Omental fat pad (tissue), 4 donors: ENCODE measurements around the gene HPS4. TPM values are rescaled to one million over a fixed set of nuclear protein-coding genes. Genes with fewer than 3 reads are reported as not detected.

Source experiments
- ATAC-seq: fragments of 150-250 bp; one replicate; pipeline ENCODE4 v1.9.1; 2016; ENCODE audit warnings: mild to moderate bottlenecking, moderate library complexity; ENCODE audit not compliant: low FRiP score
- DNase-seq: peaks from one replicate; pipeline ENCODE4 v3.0.0-alpha.2; 2019; ENCODE audit warnings: low spot score
- CTCF ChIP-seq, 3 donors: fragments of 450-650 bp; IDR thresholded peaks; one replicate each; pipeline ENCODE4 v1.5.1; 2016 to 2017; ENCODE audit warnings: antibody characterized with exemption in 3 of 3, mild to moderate bottlenecking in 3 of 3, moderate library complexity in 2 of 3
- total RNA-seq, 4 donors: library from RNA; depleted of rRNA; stranded (reverse); fragments of >200 nt; gene quantifications; one replicate each; pipeline ENCODE4 v1.1.0, GENCODE V29; 2016

Gene HPS4
- total RNA-seq, 4 donors from 2014 or later, result 14.3 to 40.5 (median 24.2) TPM

- DNase-seq (no peak), ATAC-seq (no peak)
- no peak for TF ChIP-seq CTCF (IDR thresholded peaks at IDR 0.05)
Measured at GRCh38 chr22:26479792-26480610, 3.6 kb downstream of the HPS4 start.

GRCh38 chr22:26479043-26479791 is 4.4 kb downstream of the HPS4 start:
- no peak for ATAC-seq
- no peak for DNase-seq
- no peak for TF ChIP-seq CTCF (IDR thresholded peaks at IDR 0.05)

- ATAC-seq, result no peak
- TF ChIP-seq CTCF (IDR thresholded peaks at IDR 0.05), result no peak
- no peak for DNase-seq
Measured at GRCh38 chr22:26477341-26477731, 6.2 kb downstream of the HPS4 start.

GRCh38 chr22:26476705-26477340 is 6.8 kb downstream of the HPS4 start:
- TF ChIP-seq CTCF (IDR thresholded peaks at IDR 0.05), result no peak
- ATAC-seq, result no peak
- no peak for DNase-seq

- TF ChIP-seq CTCF (IDR thresholded peaks at IDR 0.05), result no peak
- DNase-seq (no peak), ATAC-seq (no peak)
Measured at GRCh38 chr22:26474682-26475081, 8.9 kb downstream of the HPS4 start.

GRCh38 chr22:26471522-26471921 is 12.1 kb downstream of the HPS4 start:
- TF ChIP-seq CTCF (IDR thresholded peaks at IDR 0.05), result no peak
- DNase-seq, result no peak
- ATAC-seq, result no peak
